A673 (cell line): Measurements from ENCODE around the gene PLAC1. TPM values are rescaled to one million over a fixed set of nuclear protein-coding genes. Genes with fewer than 3 reads are reported as not detected.
A peak's percentile ranks its signal among the peaks of the same experiment; 100 is the strongest.

Source experiments
- BruUV-seq: library from RNA; stranded (reverse); fragments of 400-500 nt; replicated peaks from 2 replicates; lab custom pipeline; 2021; lab: Mats Ljungman, UMichigan
- CTCF ChIA-PET: fragments of 300-600 bp; sonication (Branson Sonifier 250); formaldehyde crosslinking; loops from one replicate; lab custom pipeline; 2022; ENCODE audit warnings: antibody characterized with exemption; lab: Charles Lee
- POLR2A ChIA-PET: fragments of 300-600 bp; sonication (Branson Sonifier 250); formaldehyde crosslinking; loops from one replicate; lab custom pipeline; 2022; ENCODE audit warnings: antibody characterized with exemption; ENCODE audit not compliant: low non-redundant PET; lab: Charles Lee
- DNase-seq: peaks from one replicate; pipeline ENCODE4 v3.0.0-alpha.2; 2015; ENCODE audit warnings: low spot score
- H3K27ac ChIP-seq: fragments of 200-600 bp; sonication (generic); 2 replicates; pipeline ENCODE4 v1.5.1; 2016; ENCODE audit warnings: mixed run types, low read depth, mild to moderate bottlenecking, mixed read lengths, antibody characterized with exemption, low read length; ENCODE audit not compliant: poor library complexity, severe bottlenecking
- H3K27me3 ChIP-seq: fragments of 200-600 bp; sonication (generic); replicated peaks from 2 replicates; pipeline ENCODE4 v1.6.1; 2017; ENCODE audit warnings: mixed run types, low read depth, mild to moderate bottlenecking, mixed read lengths, antibody characterized with exemption, low read length; ENCODE audit not compliant: insufficient read depth, poor library complexity
- H3K36me3 ChIP-seq: fragments of 200-600 bp; sonication (generic); 2 replicates; pipeline ENCODE4 v1.6.1; 2016; ENCODE audit warnings: mixed run types, mild to moderate bottlenecking, mixed read lengths, antibody characterized with exemption, low read length; ENCODE audit not compliant: insufficient read depth, poor library complexity, severe bottlenecking
- H3K4me1 ChIP-seq: fragments of 200-600 bp; sonication (generic); 2 replicates; pipeline ENCODE4 v1.6.1; 2017; ENCODE audit warnings: mixed run types, mild to moderate bottlenecking, mixed read lengths, antibody characterized with exemption, low read length; ENCODE audit not compliant: insufficient read depth, poor library complexity, severe bottlenecking
- H3K4me3 ChIP-seq: fragments of 200-600 bp; sonication (generic); 2 replicates; pipeline ENCODE4 v1.5.1; 2016; ENCODE audit warnings: low read depth, mixed run types, mild to moderate bottlenecking, mixed read lengths, low read length; ENCODE audit not compliant: poor library complexity, severe bottlenecking
- H3K9me3 ChIP-seq: fragments of 200-600 bp; sonication (generic); 2 replicates; pipeline ENCODE4 v1.6.1; 2016; ENCODE audit warnings: mixed run types, low read depth, mild to moderate bottlenecking, mixed read lengths, antibody characterized with exemption, low read length; ENCODE audit not compliant: poor library complexity, severe bottlenecking
- EZH2 ChIP-seq: fragments of 200-600 bp; sonication (generic); IDR thresholded peaks from 2 replicates; pipeline ENCODE4 v1.6.1; 2017; ENCODE audit warnings: borderline replicate concordance, low read depth, mild to moderate bottlenecking, mixed read lengths, antibody characterized with exemption, low read length; ENCODE audit not compliant: poor library complexity, severe bottlenecking
- intact Hi-C: fragments of 100-400 bp; cut with micrococcal nuclease; formaldehyde crosslinking; loops from one replicate; pipeline ENCODE4 v1.10.0; 2022; ENCODE audit not compliant: unreplicated experiment
- total RNA-seq: library from RNA; stranded (reverse); gene quantifications from 2 replicates; pipeline ENCODE4 v1.2.3, GENCODE V29; 2021
- TF ChIP-seq, protein P1 (sequence below): fragments of 300-800, 200-600 bp; sonication (generic); conservative IDR thresholded peaks from 2 replicates; pipeline ENCODE4 v1.5.1; 2017; ENCODE audit warnings: low read depth, mild to moderate bottlenecking, antibody characterized with exemption, low read length, moderate library complexity, mixed read lengths

Gene PLAC1
- total RNA-seq, 1 experiment from 2014 or later, result 0.43 TPM

DNA sequence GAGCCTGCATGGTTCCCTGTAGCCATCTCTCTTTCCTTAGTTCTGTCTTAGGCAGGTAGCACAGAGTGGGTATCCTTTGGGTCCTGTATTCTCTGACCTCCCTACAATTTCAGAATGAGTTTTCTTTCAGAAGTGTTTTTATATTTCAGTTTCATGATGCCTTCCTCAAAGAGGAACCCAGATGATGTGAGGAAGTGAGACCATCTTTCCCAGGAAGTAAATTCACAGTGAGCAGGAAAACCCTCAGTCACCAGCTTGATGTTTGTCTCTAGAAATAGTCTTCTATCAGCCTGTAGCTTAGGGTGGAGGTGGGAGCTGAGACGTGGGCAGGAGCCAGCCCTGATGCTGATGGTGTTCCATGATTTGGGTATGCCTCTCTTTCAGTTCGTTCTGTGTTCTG is 16.9 kb downstream of the PLAC1 start:
- H3K27ac ChIP-seq, result no peak overlapping the region
- TF ChIP-seq, protein P1, sequence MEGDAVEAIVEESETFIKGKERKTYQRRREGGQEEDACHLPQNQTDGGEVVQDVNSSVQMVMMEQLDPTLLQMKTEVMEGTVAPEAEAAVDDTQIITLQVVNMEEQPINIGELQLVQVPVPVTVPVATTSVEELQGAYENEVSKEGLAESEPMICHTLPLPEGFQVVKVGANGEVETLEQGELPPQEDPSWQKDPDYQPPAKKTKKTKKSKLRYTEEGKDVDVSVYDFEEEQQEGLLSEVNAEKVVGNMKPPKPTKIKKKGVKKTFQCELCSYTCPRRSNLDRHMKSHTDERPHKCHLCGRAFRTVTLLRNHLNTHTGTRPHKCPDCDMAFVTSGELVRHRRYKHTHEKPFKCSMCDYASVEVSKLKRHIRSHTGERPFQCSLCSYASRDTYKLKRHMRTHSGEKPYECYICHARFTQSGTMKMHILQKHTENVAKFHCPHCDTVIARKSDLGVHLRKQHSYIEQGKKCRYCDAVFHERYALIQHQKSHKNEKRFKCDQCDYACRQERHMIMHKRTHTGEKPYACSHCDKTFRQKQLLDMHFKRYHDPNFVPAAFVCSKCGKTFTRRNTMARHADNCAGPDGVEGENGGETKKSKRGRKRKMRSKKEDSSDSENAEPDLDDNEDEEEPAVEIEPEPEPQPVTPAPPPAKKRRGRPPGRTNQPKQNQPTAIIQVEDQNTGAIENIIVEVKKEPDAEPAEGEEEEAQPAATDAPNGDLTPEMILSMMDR, result no peak
- no peak for TF ChIP-seq EZH2
- no peak overlapping the region for H3K4me3 ChIP-seq
- ChIA-PET POLR2A (no interaction called here), CTCF (no interaction called here)
- no peak for DNase-seq
- intact Hi-C loops, result no loop called here
- H3K9me3 ChIP-seq, result no peaks in the 10 kb centered on the region
- H3K4me1 ChIP-seq, result no peaks in the 10 kb centered on the region
- no peaks in the 10 kb centered on the region for H3K27me3 ChIP-seq
- no peaks in the 10 kb centered on the region for H3K36me3 ChIP-seq
- BruUV-seq, result no TSS peak

- POLR2A ChIA-PET, result no interaction called here
- CTCF ChIA-PET, result no interaction called here
These were observed 17.4 kb downstream of the PLAC1 start for GRCh38 chrX:134640914-134641313.

GRCh38 chrX:134636851-134637250 is 21.4 kb downstream of the PLAC1 start:
- DNase-seq, result peak; percentile 17
- Histone ChIP-seq H3K4me3 (no peak overlapping the region), H3K27ac (no peak overlapping the region), H3K4me1 (no peaks in the 10 kb centered on the region), H3K27me3 (no peaks in the 10 kb centered on the region), H3K9me3 (no peaks in the 10 kb centered on the region), H3K36me3 (no peaks in the 10 kb centered on the region)
- no peak for TF ChIP-seq EZH2
- TF ChIP-seq, protein P1, result no peak
- intact Hi-C loops, result no loop called here
- BruUV-seq, result no TSS peak
- POLR2A ChIA-PET, result no interaction called here
- CTCF ChIA-PET, result no interaction called here

More at GRCh38 chrX:134640914-134641313, 17.4 kb downstream of the PLAC1 start:
- no TSS peak for BruUV-seq
- DNase-seq, result no peak
- Histone ChIP-seq H3K9me3 (no peaks in the 10 kb centered on the region), H3K4me1 (no peaks in the 10 kb centered on the region), H3K27me3 (no peaks in the 10 kb centered on the region), H3K27ac (no peak overlapping the region), H3K36me3 (no peaks in the 10 kb centered on the region), H3K4me3 (no peak overlapping the region)
- intact Hi-C loops, result no loop called here
- TF ChIP-seq EZH2, result no peak
- TF ChIP-seq, protein P1, result no peak
